Erythroblast (primary cell): ENCODE data around the gene ZMAT5.

Experiments
- GATA1 ChIP-seq: IDR thresholded peaks from 2 replicates; pipeline ENCODE4 v1.6.1; 2011; ENCODE audit warnings: low read depth, mild to moderate bottlenecking, control low read depth, low read length, moderate library complexity
- POLR2A ChIP-seq: IDR thresholded peaks from 2 replicates; pipeline ENCODE4 v1.6.1; 2011; ENCODE audit warnings: mild to moderate bottlenecking, low read length

DNA sequence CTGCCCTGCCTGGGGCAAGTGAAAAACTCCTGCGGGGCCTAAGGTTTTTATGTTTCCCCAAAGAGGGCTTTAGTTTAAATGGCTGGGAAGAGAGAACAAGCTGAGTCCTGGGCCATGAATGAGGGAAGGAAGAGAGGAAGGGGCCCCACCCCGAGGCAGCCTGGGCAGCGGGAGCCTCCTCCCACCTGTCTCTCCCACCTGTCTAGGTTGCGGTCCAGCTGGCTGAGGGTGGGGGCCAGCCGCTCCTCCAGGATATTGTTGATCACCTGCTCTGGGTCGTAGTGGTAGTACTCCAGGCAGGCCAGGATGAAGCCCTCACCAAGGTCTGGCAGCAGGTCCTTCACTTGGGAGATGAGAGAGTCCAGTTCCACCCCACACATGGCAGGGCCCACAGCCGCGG lies 35.0 kb upstream of the ZMAT5 start:
- TF ChIP-seq POLR2A: no peak
- no peak for TF ChIP-seq GATA1
